T-helper 17 cell (primary cell): ENCODE data around the gene STX1A. TPM values are rescaled to one million over a fixed set of nuclear protein-coding genes. Genes with fewer than 3 reads are reported as not detected.
A peak's percentile ranks its signal among the peaks of the same experiment; 100 is the strongest.
"Not testable (repeated sequence)": the region's sequence is repeated elsewhere in the genome, so short reads cannot be mapped to it uniquely, and the experiment has no call there.

Experiments used
- ATAC-seq: fragments of 150-1000 bp; cut with Tn5 transposase; 2 replicates; pipeline ENCODE4 v1.10.0; 2021; ENCODE audit warnings: mild to moderate bottlenecking, moderate library complexity
- DNase-seq, 3 donors: peaks; one replicate each; pipeline versions ENCODE4 v3.0.0 to v3.0.0-alpha.2; 2020 to 2021
- H3K9me3 ChIP-seq: one replicate; pipeline ENCODE4 v1.7.0; 2013; ENCODE audit warnings: low read length, mild to moderate bottlenecking; ENCODE audit not compliant: control insufficient read depth, poor library complexity, severe bottlenecking
- H3K27ac Mint-ChIP-seq: one replicate; pipeline ENCODE4 v1.8.0; 2022; ENCODE audit warnings: mild to moderate bottlenecking, moderate library complexity, mixed read lengths
- H3K27me3 Mint-ChIP-seq: one replicate; pipeline ENCODE4 v1.8.0; 2022; ENCODE audit warnings: mixed read lengths
- H3K36me3 Mint-ChIP-seq: one replicate; pipeline ENCODE4 v1.8.0; 2022; ENCODE audit warnings: low read depth, mixed read lengths
- H3K4me1 Mint-ChIP-seq: one replicate; pipeline ENCODE4 v1.8.0; 2022; ENCODE audit warnings: mild to moderate bottlenecking, mixed read lengths
- H3K4me3 Mint-ChIP-seq: one replicate; pipeline ENCODE4 v1.8.0; 2022; ENCODE audit warnings: mild to moderate bottlenecking, moderate library complexity, mixed read lengths
- total RNA-seq, 4 donors: library from RNA in 2 of 4; stranded (reverse) in 2 of 4; gene quantifications; one replicate each; pipeline ENCODE4 v1.2.3 and lab custom pipeline; 2022 to 2026

Gene STX1A
- total RNA-seq, 2 donors from 2014 or later: 18.4 to 21.2 TPM

DNA sequence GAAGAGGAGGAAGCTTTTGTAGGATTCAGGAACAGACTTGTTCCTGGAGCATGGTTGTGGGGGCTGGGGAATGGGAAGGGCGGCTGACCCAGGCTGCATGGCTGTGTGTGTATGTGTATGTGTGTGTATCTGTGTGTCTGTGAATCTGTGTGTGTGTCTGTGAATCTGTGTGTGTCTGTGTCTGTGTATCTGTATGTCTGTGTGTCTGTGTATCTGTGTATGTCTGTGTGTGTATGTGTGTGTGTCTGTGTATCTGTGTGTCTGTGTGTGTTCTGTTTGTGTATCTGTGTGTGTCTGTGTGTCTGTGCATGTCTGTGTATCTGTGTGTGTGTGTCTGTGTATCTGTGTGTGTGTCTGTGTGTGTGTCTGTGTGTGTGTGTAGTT, 6.6 kb upstream of the STX1A start:
- peaks cover 2% of the 10 kb centered on the region for H3K36me3 Mint-ChIP-seq
- H3K27ac Mint-ChIP-seq: no peak overlapping the region

DNA sequence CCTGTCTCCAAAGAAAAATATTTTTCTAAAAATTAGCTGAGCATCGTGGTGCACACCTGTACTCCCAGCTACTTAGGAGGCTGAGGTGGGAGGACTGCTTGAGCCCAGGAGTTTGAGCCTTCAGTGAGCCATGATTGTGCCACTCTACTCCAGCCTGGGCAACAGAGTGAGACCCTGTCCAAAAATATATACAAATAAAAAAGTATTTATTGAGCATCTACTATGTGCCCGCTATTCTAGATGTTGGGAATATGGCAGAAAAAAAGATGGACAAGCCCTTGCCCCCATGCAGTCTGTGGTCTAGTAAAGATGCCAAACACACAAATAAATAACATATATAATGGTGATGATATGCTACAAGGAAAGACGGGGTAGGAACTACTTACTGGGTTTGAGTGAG, 4.3 kb upstream of the STX1A start:
- peaks cover 2% of the 10 kb centered on the region for H3K36me3 Mint-ChIP-seq
- no peaks in the 10 kb centered on the region for H3K9me3 ChIP-seq
- no peak overlapping the region for H3K4me3 Mint-ChIP-seq
- ATAC-seq: no peak
- peaks cover 11% of the 10 kb centered on the region for H3K27me3 Mint-ChIP-seq
- peaks cover 7% of the 10 kb centered on the region for H3K4me1 Mint-ChIP-seq
- DNase-seq: no peak
- no peak overlapping the region for H3K27ac Mint-ChIP-seq

More for the DNA sequence above, 6.6 kb upstream of the STX1A start:
- DNase-seq (no peak), ATAC-seq (peak; percentile 17)
- H3K4me1 Mint-ChIP-seq: peaks cover 3% of the 10 kb centered on the region
- no peak overlapping the region for H3K4me3 Mint-ChIP-seq
- H3K27me3 Mint-ChIP-seq: peaks cover 17% of the 10 kb centered on the region
- H3K9me3 ChIP-seq: no peaks in the 10 kb centered on the region

- no peak overlapping the region for H3K4me3 Mint-ChIP-seq
- ATAC-seq (no peak), DNase-seq (no peak)
- H3K9me3 ChIP-seq: no peaks in the 10 kb centered on the region
- no peak overlapping the region for H3K27ac Mint-ChIP-seq
- H3K36me3 Mint-ChIP-seq: no peaks in the 10 kb centered on the region
- H3K27me3 Mint-ChIP-seq: peaks cover under 1% of the 10 kb centered on the region
- H3K4me1 Mint-ChIP-seq: peaks cover 11% of the 10 kb centered on the region
Measured at GRCh38 chr7:73722785-73723184, 3.3 kb upstream of the STX1A start.

- H3K36me3 Mint-ChIP-seq, H3K27ac Mint-ChIP-seq, ATAC-seq, H3K4me3 Mint-ChIP-seq, H3K9me3 ChIP-seq, H3K27me3 Mint-ChIP-seq, DNase-seq: not testable (repeated sequence)
- H3K4me1 Mint-ChIP-seq: peaks cover 15% of the 10 kb centered on the region
Measured at GRCh38 chr7:73722182-73722581, 2.7 kb upstream of the STX1A start.

DNA sequence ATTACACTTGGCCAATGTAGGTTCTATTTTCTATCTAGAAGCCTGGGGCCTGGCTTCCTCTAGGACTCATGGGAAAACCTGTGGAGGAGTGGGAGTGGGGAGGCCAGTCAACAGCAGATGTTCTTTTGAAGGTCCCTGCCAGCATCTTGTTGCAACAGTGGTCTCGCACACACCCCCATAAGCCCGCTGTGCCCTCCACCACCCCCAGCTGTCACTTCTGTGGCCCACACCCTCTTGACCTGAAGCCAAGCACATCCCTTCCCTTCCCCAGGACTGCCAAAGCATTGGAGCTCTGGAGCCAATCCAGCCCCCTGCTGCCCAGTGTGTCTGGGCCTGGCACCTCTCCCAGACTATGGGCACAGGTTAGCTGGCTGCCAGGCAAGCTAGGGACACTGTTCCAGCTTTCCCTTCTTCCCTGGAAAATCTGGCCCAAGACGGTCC, 1.9 kb upstream of the STX1A start:
- ATAC-seq (no peak), DNase-seq (no peak)
- no peaks in the 10 kb centered on the region for H3K9me3 ChIP-seq
- Mint-ChIP-seq H3K4me1 (peaks cover 20% of the 10 kb centered on the region), H3K27me3 (no peaks in the 10 kb centered on the region), H3K27ac (no peak overlapping the region), H3K36me3 (no peaks in the 10 kb centered on the region), H3K4me3 (peak overlapping the region; percentile 78)

DNA sequence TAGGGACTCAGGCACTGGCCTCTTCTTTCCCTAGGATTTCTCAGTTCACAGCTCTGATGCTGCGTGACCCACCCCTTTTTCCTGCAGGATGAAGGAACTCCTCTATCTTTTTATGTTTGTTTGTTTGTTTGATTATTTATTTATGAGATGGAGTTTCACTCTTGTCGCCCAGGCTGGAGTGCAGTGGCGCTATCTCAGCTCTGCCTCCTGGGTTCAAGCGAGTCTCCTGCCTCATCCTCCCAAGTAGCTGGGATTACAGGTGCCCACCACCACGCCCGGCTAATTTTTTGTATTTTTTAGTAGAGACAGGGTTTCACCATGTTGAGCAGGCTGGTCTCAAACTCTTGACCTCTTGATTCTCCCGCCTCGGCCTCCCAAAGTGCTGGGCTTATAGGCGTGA, 974 bp upstream of the STX1A start:
- Mint-ChIP-seq H3K4me3 (peak overlapping the region; percentile 85), H3K27ac (peak overlapping the region; percentile 89), H3K4me1 (peaks cover 20% of the 10 kb centered on the region)
- H3K9me3 ChIP-seq, DNase-seq, ATAC-seq, H3K36me3 Mint-ChIP-seq, H3K27me3 Mint-ChIP-seq: not testable (repeated sequence)

GRCh38 chr7:73719806-73720169, 319 bp upstream of the STX1A start:
- no peaks in the 10 kb centered on the region for H3K9me3 ChIP-seq
- H3K4me1 Mint-ChIP-seq: peaks cover 19% of the 10 kb centered on the region
- peak overlapping the region; percentile 85 for H3K4me3 Mint-ChIP-seq
- H3K27me3 Mint-ChIP-seq: no peaks in the 10 kb centered on the region
- DNase-seq (no peak), ATAC-seq (no peak)
- no peaks in the 10 kb centered on the region for H3K36me3 Mint-ChIP-seq
- H3K27ac Mint-ChIP-seq: peak overlapping the region; percentile 89

GRCh38 chr7:73718438-73718881, 1.0 kb downstream of the STX1A start:
- ATAC-seq (no peak), DNase-seq (peak in 1 of 3 donors; percentile 28)
- H3K4me3 Mint-ChIP-seq: peak overlapping the region; percentile 96
- H3K4me1 Mint-ChIP-seq: peaks cover 18% of the 10 kb centered on the region
- peak overlapping the region; percentile 67 for H3K27ac Mint-ChIP-seq
- no peaks in the 10 kb centered on the region for H3K9me3 ChIP-seq
- no peaks in the 10 kb centered on the region for H3K36me3 Mint-ChIP-seq
- H3K27me3 Mint-ChIP-seq: no peaks in the 10 kb centered on the region

- H3K9me3 ChIP-seq: no peaks in the 10 kb centered on the region
- Mint-ChIP-seq H3K4me3 (peak overlapping the region; percentile 96), H3K36me3 (no peaks in the 10 kb centered on the region), H3K27ac (peak overlapping the region; percentile 67), H3K4me1 (peaks cover 22% of the 10 kb centered on the region), H3K27me3 (no peaks in the 10 kb centered on the region)
- ATAC-seq (peak; percentile 85), DNase-seq (peak; percentile 41 to 69 (median 55))
Measured at GRCh38 chr7:73717991-73718405, 1.5 kb downstream of the STX1A start.

GRCh38 chr7:73717025-73717807, 2.3 kb downstream of the STX1A start:
- Mint-ChIP-seq H3K27me3 (no peaks in the 10 kb centered on the region), H3K4me3 (peak overlapping the region; percentile 96), H3K27ac (peak overlapping the region; percentile 67), H3K36me3 (no peaks in the 10 kb centered on the region), H3K4me1 (peaks cover 28% of the 10 kb centered on the region)
- no peak for DNase-seq
- no peaks in the 10 kb centered on the region for H3K9me3 ChIP-seq
- ATAC-seq: no peak

DNA sequence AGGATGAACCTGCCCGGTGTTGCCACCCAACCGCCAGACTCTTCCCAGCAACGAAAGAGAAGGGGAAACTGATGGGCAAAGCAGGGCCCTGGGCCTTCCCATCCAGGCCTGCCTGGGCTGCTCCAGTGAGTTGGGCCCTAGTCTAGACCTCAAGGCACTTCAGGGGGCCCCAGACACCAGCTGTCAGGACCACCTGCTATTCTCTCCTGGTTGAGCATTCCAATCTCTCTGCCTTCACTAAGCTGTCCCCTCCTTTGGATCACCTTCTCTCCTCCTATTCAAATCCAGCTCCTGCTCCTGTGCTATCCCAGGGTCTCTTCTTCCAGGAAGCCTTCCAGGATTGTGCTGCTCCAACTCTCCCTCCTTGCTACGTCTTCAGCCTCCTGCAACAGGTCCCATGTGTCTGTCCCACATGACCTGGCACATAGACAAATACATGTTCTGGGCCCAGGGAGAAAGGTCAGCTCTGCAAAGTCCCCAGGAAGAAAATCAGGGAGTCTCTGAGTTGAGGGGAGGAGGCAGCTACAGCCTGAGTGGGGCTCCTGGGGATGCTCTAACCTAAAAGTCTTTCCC, 3.1 kb downstream of the STX1A start:
- no peak for DNase-seq
- Mint-ChIP-seq H3K36me3 (no peaks in the 10 kb centered on the region), H3K4me1 (peaks cover 28% of the 10 kb centered on the region), H3K4me3 (peak overlapping the region; percentile 33), H3K27ac (no peak overlapping the region), H3K27me3 (no peaks in the 10 kb centered on the region)
- no peak for ATAC-seq
- H3K9me3 ChIP-seq: no peaks in the 10 kb centered on the region

GRCh38 chr7:73715648-73716317, 3.7 kb downstream of the STX1A start:
- DNase-seq: no peak

DNA sequence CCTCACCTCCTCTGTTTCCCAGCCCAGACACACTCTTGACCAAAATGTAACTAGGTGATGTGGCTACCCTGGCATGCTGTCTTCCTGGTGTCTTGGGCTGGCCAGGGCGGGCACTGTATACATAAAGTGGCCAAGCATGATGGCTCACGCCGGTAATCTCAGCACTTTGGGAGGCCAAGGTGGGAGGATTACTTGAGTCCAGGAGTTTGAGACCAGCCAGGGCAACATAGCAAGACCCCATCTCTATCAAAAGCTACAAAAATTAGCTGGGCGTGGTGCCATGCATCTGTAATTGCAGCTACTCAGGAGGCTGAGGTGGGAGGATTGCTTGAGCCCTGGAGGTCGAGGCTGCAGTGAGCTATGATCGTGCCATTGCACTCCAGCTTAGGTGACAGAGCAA, 6.2 kb downstream of the STX1A start:
- H3K36me3 Mint-ChIP-seq, H3K4me3 Mint-ChIP-seq, H3K27me3 Mint-ChIP-seq, ATAC-seq, DNase-seq, H3K9me3 ChIP-seq: not testable (repeated sequence)
- peak overlapping the region; percentile 86 for H3K27ac Mint-ChIP-seq
- H3K4me1 Mint-ChIP-seq: peaks cover 27% of the 10 kb centered on the region

More at GRCh38 chr7:73715648-73716317, 3.7 kb downstream of the STX1A start:
- Mint-ChIP-seq H3K36me3 (no peaks in the 10 kb centered on the region), H3K27ac (no peak overlapping the region), H3K4me1 (peaks cover 29% of the 10 kb centered on the region), H3K27me3 (no peaks in the 10 kb centered on the region), H3K4me3 (no peak overlapping the region)
- no peaks in the 10 kb centered on the region for H3K9me3 ChIP-seq
- no peak for ATAC-seq
